ENCODE data around the gene PACSIN2. TPM values are rescaled to one million over a fixed set of nuclear protein-coding genes. Genes with fewer than 3 reads are reported as not detected.
"Not testable (repeated sequence)": the region's sequence is repeated elsewhere in the genome, so short reads cannot be mapped to it uniquely, and the experiment has no call there.

Gene PACSIN2
- total RNA-seq, 1 donor from 2014 or later, result 68.9 TPM

GRCh38 chr22:42945027-42945426, 69.9 kb downstream of the PACSIN2 start:
- DNase-seq, result no peak

- no peak for DNase-seq
Observed at GRCh38 chr22:42944409-42944808, 70.5 kb downstream of the PACSIN2 start.

GRCh38 chr22:42943981-42944380, 71.0 kb downstream of the PACSIN2 start:
- DNase-seq, result no peak

- DNase-seq, result no peak
Observed at GRCh38 chr22:42942351-42942750, 72.6 kb downstream of the PACSIN2 start.

GRCh38 chr22:42939941-42940653, 74.9 kb downstream of the PACSIN2 start:
- DNase-seq, result peak; percentile 94

- peak; percentile 88 for DNase-seq
Observed at GRCh38 chr22:42939451-42939881, 75.5 kb downstream of the PACSIN2 start.

GRCh38 chr22:42938976-42939375, 76.0 kb downstream of the PACSIN2 start:
- DNase-seq, result no peak

- DNase-seq, result no peak
Observed at GRCh38 chr22:42938449-42938848, 76.5 kb downstream of the PACSIN2 start.

GRCh38 chr22:42937164-42937843, 77.6 kb downstream of the PACSIN2 start:
- DNase-seq, result peak; percentile 68

GRCh38 chr22:42936680-42937079, 78.3 kb downstream of the PACSIN2 start:
- DNase-seq, result not testable (repeated sequence)

- peak; percentile 23 for DNase-seq
Observed at GRCh38 chr22:42934338-42934737, 80.6 kb downstream of the PACSIN2 start.

- DNase-seq, result peak; percentile 96
Observed at GRCh38 chr22:42933485-42934091, 81.4 kb downstream of the PACSIN2 start.

GRCh38 chr22:42932857-42933484, 82.0 kb downstream of the PACSIN2 start:
- DNase-seq, result no peak

- DNase-seq, result no peak
Observed at GRCh38 chr22:42932197-42932519, 82.8 kb downstream of the PACSIN2 start.

GRCh38 chr22:42931421-42932196, 83.3 kb downstream of the PACSIN2 start:
- no peak for DNase-seq

- peak; percentile 38 for DNase-seq
Observed at GRCh38 chr22:42930810-42931420, 84.0 kb downstream of the PACSIN2 start.

GRCh38 chr22:42929838-42930155, 85.2 kb downstream of the PACSIN2 start:
- DNase-seq, result no peak

GRCh38 chr22:42928969-42929837, 85.7 kb downstream of the PACSIN2 start:
- no peak for DNase-seq

GRCh38 chr22:42927966-42928365, 87.0 kb downstream of the PACSIN2 start:
- no peak for DNase-seq

- DNase-seq, result no peak
Observed at GRCh38 chr22:42926768-42927167, 88.2 kb downstream of the PACSIN2 start.

GRCh38 chr22:42926104-42926503, 88.8 kb downstream of the PACSIN2 start:
- peak; percentile 93 for DNase-seq

Measured in dermis blood vessel endothelial cell (primary cell).